GM21423 (cell line): Measurements from ENCODE around the gene CRYBG2.
"Not testable (repeated sequence)": the region's sequence is repeated elsewhere in the genome, so short reads cannot be mapped to it uniquely, and the experiment has no call there.

Source experiments
- ATAC-seq: cut with Tn5 transposase; IDR thresholded peaks from one replicate; pipeline ENCODE4 v1.9.1; 2021; ENCODE audit warnings: mild to moderate bottlenecking, moderate library complexity; ENCODE audit not compliant: unreplicated experiment

CRYBG2 gene

GRCh38 chr1:26296340-26297056 is 57.4 kb downstream of the CRYBG2 start:
- ATAC-seq, result no peak

DNA sequence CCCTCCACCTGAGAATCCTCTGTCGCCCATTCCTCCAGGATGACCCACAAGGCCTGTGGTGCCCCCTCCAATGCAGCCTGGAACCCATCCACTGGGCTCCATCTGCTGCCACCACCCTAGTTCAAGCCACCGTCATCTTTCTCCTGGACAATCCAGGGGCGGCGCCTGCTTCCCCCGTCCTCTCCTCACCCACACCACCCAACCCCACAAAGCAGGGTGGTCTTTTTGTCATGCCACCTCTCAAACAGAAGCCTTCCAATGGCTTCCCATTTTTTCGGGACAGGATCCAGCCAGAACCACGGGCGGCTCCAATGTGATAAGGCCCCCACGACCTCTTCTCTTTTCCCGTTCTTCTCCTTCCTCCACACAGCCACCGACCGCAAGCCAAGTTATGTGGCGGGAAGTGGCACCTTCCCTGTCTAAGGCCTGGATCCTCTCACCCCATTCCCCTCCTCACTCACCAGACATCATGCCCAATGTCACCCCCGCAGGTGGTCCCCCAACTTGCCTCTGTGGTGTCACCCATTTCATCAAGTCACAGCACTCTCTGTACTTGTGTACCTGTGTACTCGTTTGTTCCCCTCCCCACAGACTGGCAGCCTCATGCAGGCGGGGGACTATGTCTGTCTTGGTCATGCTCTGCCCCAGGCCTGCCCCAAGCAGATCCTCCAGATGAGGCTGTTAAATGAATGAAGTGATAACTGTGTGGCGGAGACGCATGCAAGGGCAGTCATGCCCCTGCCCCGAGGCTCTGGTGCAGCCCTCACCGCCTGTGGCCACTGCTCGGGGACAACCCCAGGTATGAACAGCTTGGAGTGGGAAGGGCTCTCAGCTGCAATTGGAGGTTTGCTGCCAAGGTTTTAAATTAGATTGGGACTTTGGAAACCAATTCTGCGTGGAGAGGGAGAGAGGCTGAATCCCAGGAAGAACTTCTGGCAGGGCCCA is 58.5 kb downstream of the CRYBG2 start:
- no peak for ATAC-seq

GRCh38 chr1:26293911-26294463 is 59.9 kb downstream of the CRYBG2 start:
- ATAC-seq, result no peak

- ATAC-seq, result not testable (repeated sequence)
Measured at GRCh38 chr1:26292735-26293134, 61.2 kb downstream of the CRYBG2 start.

DNA sequence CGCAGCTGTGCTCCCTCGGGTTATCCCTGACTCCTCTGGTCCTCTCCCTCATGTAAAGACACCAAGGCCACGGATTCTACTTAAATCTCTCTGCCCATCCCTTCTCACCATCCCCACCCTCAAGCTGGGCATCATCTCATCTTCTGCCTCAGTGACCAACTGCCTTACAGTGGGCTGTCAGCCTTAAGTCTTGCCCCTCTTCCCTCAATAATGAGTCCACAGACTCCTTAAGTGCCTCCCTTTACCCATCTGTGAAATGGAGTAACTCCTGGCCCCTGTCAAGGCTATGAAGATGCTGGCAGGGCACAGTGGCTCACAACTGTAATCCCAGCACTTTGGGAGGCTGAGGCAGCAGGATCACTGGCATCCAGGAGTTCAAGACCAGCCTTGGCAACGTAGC is 62.0 kb downstream of the CRYBG2 start:
- ATAC-seq, result no peak

DNA sequence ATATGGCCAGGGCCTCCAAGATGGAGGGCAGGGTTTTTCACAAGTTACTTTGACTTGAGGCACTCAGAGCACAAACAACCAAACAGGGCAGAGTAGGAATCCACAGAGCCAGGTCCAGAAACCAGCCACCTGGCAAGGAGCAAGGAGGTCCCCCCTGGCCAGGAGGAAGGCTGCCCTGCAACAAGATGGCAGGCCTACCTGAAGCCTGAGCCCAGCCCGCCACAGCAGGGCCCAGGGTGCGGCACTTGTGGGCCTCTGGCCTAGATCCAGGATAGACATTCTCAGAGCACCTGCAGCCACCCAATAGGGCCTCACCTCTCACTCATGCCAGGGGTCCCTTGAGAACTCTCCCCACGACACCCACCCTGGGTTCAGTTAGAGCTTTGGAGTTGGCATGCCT is 62.5 kb downstream of the CRYBG2 start:
- no peak for ATAC-seq

DNA sequence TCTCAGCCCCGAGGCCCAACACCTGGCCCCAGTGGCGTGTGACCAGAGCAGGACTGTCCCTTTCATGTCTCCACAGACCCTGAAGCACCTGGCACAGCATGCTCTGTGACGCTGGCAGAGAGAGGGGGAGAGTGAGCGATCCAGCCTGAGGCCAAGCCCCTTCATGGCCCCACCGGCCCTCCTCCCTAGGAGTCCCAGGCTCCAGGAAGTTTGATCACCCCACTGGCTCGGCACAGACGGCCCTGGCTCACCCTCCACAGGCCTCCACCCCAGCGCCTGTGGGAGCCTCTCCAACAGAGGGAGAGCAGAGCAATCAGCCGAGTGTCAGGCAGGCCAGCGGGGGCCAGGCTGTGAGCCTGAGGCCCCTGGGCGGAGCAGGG is 63.1 kb downstream of the CRYBG2 start:
- ATAC-seq, result no peak

- ATAC-seq, result no peak
Measured at GRCh38 chr1:26290122-26290881, 63.6 kb downstream of the CRYBG2 start.

- peak; percentile 35 for ATAC-seq
Measured at GRCh38 chr1:26289158-26290059, 64.5 kb downstream of the CRYBG2 start.

DNA sequence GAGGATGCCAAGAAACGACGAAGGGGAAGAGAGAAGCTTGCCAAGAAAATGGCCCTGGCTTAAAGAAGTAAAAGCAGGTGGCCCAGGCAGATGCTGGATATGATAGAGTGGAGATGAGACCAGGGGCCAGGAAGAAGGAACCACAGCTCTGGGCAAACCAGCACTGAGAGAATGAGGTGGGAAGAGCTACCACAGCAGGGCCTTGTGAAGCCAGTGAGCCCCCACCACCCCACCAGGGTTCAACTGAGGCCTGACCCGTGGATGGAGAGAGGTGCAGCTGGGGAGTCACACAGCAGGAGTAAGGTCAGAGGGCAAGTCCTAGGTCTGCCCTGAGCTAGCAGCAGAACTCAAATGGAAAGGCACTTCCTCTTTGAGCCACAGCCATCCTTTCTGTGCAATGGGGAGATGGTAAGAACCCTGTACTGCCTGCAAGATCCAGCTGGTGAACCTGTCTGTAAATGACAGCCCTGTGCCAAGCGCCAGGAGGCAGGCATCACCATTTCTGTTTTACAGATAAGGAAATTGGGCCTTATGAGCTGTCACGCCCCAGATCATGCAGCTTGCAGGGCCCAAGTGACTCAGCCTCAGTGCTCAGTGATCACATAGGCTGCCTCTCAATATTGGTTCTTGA is 65.5 kb downstream of the CRYBG2 start:
- no peak for ATAC-seq

DNA sequence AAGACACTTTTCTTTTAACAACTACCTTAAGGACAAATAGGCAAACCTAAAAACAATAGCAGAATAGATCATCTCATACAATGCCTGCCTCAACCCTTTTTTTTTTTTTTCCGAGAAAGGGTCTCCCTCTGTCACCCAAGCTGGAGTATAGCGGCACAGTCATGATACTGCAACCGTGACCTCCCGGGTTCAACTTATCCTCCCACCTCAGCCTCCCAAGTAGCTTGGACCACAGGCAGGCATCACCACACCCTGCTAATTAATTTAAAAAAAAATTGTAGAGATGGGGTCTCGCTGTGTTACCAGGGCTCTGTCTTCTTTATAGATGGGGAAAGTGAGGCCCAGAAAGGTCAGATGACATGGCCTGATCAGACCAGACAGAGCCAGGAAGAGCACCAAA is 66.1 kb downstream of the CRYBG2 start:
- no peak for ATAC-seq

DNA sequence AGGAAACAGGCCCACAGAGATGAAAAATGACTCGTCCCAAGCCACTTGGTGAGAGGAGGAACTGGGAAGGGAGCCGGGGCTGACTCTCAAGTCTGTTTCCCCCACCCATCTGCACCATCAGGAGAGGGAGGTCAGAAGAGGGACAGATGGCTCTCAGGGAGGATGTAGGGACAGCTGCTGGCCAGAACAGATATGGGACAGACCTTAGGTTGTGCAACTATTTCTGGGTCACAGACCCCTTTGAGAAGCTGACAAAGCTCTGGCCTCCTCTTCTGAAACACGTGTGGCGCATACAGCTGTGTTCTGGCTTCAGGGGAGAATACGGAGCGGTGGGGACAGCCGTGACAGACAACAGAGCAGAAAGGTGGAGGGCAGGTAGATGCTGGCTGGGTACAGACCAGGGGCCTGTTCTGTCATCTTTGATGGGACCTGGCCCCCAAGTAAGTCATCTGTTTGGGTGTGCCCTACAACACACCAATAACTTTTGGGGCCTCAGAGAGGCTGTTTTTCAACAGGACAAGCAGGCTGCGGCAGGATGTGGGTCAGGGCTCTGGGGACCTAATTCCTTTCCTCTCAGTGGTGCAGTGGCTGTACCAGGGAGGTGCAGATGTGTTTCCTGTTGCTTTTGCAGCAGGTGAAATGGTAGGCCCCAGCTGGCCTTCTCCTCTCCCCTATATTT is 66.8 kb downstream of the CRYBG2 start:
- peak; percentile 34 for ATAC-seq

DNA sequence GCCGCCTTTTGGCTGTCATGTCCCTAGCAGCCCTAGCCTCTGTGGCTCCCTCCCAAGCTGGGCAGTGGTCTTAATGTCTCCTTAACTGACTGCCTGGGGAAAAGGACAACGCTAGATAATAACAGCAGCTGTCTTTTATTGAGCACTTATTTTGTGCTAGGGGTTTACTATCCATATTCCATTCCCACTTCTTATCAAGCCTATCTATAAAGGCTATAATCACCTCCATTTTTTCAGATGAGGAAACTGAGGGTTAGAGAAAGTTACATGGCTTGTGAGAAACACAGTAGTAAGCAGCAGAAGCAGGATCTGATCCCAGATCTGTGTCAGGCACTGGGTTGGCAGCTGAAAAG is 67.9 kb downstream of the CRYBG2 start:
- no peak for ATAC-seq

DNA sequence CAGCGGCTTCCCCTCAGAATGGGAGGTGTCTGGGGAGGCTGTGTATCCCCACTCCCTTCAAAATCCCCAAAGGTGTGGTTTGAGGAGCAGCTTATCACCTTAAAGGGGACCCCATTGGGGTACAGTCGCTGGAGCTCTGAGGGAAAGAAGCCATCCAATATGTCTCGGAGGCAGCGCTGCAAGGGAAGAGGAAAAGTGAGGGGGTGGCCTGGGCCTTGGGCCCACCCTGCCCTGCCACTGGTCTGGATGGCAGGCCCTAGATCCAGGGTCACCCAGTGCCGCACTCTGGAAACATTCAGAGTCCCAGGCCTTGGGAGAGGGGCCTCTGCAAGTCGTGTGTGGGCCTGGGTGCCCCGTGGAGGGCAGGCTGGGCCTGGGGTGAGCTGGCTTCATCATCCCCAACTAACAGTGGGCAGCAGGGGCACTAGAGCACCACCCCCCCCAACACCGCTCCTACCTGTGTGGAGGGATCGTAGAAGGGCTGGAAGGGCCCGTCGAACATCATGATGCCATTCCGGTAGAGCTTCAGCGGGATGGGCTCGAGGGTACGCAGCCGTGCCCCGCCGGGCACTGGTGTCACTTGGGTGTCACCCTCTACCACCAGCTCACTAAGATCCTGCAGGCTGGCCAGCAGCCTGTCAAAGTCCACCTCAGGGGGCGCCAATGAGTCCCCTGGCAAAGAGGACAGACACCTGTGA is 68.4 kb downstream of the CRYBG2 start:
- no peak for ATAC-seq

- ATAC-seq, result no peak
Measured at GRCh38 chr1:26284597-26285347, 69.2 kb downstream of the CRYBG2 start.

- ATAC-seq, result no peak
Measured at GRCh38 chr1:26283871-26284596, 69.9 kb downstream of the CRYBG2 start.

GRCh38 chr1:26283279-26283853 is 70.6 kb downstream of the CRYBG2 start:
- ATAC-seq, result no peak
